H9 (cell line): Measurements from ENCODE around the gene ZHX3. TPM values are rescaled to one million over a fixed set of nuclear protein-coding genes. Genes with fewer than 3 reads are reported as not detected.

ENCODE experiments used
- DNase-seq: peaks from one replicate; pipeline ENCODE4 v3.0.0-alpha.2; 2017
- H2AFZ ChIP-seq: one replicate; pipeline ENCODE4 v1.6.1; 2013; ENCODE audit warnings: mild to moderate bottlenecking, low read length, control low read depth, moderate library complexity
- H2AK5ac ChIP-seq: 2 replicates; pipeline ENCODE4 v1.6.1; 2013; ENCODE audit warnings: low read length, control low read depth, mixed read lengths; ENCODE audit not compliant: insufficient read length
- H2BK120ac ChIP-seq: one replicate; pipeline ENCODE4 v1.6.1; 2013; ENCODE audit warnings: low read depth, mild to moderate bottlenecking, low read length, control low read depth, inconsistent platforms; ENCODE audit not compliant: poor library complexity, severe bottlenecking
- H2BK12ac ChIP-seq: 2 replicates; pipeline ENCODE4 v1.6.1; 2013; ENCODE audit warnings: low read length, control low read depth, mixed read lengths, low read depth; ENCODE audit not compliant: insufficient read length
- H2BK15ac ChIP-seq: 2 replicates; pipeline ENCODE4 v1.6.1; 2013; ENCODE audit warnings: low read depth, low read length, control low read depth
- H2BK20ac ChIP-seq: one replicate; pipeline ENCODE4 v1.6.1; 2013; ENCODE audit warnings: low read depth, mild to moderate bottlenecking, low read length, control low read depth, inconsistent platforms; ENCODE audit not compliant: poor library complexity, severe bottlenecking
- H2BK5ac ChIP-seq: 2 replicates; pipeline ENCODE4 v1.6.1; 2013; ENCODE audit warnings: low read length, control low read depth, mixed read lengths; ENCODE audit not compliant: insufficient read length
- H3K14ac ChIP-seq: 2 replicates; pipeline ENCODE4 v1.6.1; 2013; ENCODE audit warnings: low read length, control low read depth; ENCODE audit not compliant: insufficient read depth
- H3K18ac ChIP-seq: 2 replicates; pipeline ENCODE4 v1.6.1; 2013; ENCODE audit warnings: low read depth, mild to moderate bottlenecking, mixed read lengths, low read length, control low read depth; ENCODE audit not compliant: insufficient read length
- H3K23ac ChIP-seq: 2 replicates; pipeline ENCODE4 v1.6.1; 2013; ENCODE audit warnings: low read length, control low read depth, mixed read lengths, low read depth; ENCODE audit not compliant: insufficient read length
- H3K23me2 ChIP-seq: 2 replicates; pipeline ENCODE4 v1.6.1; 2013; ENCODE audit warnings: low read depth, mild to moderate bottlenecking, mixed read lengths, low read length, control low read depth; ENCODE audit not compliant: insufficient read length, poor library complexity, severe bottlenecking
- H3K27ac ChIP-seq: 2 replicates; pipeline ENCODE4 v1.5.1; 2013; ENCODE audit warnings: low read length, control low read depth, mixed read lengths, low read depth; ENCODE audit not compliant: insufficient read length
- H3K27me3 ChIP-seq: 2 replicates; pipeline ENCODE4 v1.6.1; 2013; ENCODE audit warnings: low read length, control low read depth, inconsistent platforms; ENCODE audit not compliant: insufficient read depth
- H3K4ac ChIP-seq: 2 replicates; pipeline ENCODE4 v1.6.1; 2013; ENCODE audit warnings: low read depth, mild to moderate bottlenecking, control low read depth, inconsistent platforms, low read length, moderate library complexity
- H3K4me1 ChIP-seq: 2 replicates; pipeline ENCODE4 v1.6.1; 2013; ENCODE audit warnings: low read length, control low read depth, inconsistent platforms; ENCODE audit not compliant: insufficient read depth
- H3K4me2 ChIP-seq: 2 replicates; pipeline ENCODE4 v1.6.1; 2013; ENCODE audit warnings: low read length, control low read depth, mixed read lengths; ENCODE audit not compliant: insufficient read length, insufficient read depth
- H3K56ac ChIP-seq: 2 replicates; pipeline ENCODE4 v1.6.1; 2013; ENCODE audit warnings: low read depth, mild to moderate bottlenecking, mixed read lengths, low read length, control low read depth; ENCODE audit not compliant: insufficient read length
- H3K79me1 ChIP-seq: 2 replicates; pipeline ENCODE4 v1.6.1; 2013; ENCODE audit warnings: low read depth, mild to moderate bottlenecking, moderate library complexity, low read length, control low read depth, inconsistent platforms; ENCODE audit not compliant: insufficient read depth, poor library complexity, severe bottlenecking
- H3K79me2 ChIP-seq: 2 replicates; pipeline ENCODE4 v1.6.1; 2013; ENCODE audit warnings: low read length, control low read depth, inconsistent platforms; ENCODE audit not compliant: insufficient read depth
- H3K9ac ChIP-seq: 2 replicates; pipeline ENCODE4 v1.6.1; 2013; ENCODE audit warnings: low read length, control low read depth, mixed read lengths; ENCODE audit not compliant: insufficient read length; ENCODE audit errors: extremely low read depth
- H3K9me3 ChIP-seq: one replicate; pipeline ENCODE4 v1.6.1; 2013; ENCODE audit warnings: low read depth, low read length, inconsistent platforms; ENCODE audit not compliant: control insufficient read depth
- H3T11ph ChIP-seq: one replicate; pipeline ENCODE4 v1.6.1; 2013; ENCODE audit warnings: mild to moderate bottlenecking, low read length, control low read depth, inconsistent platforms
- H4K20me1 ChIP-seq: one replicate; pipeline ENCODE4 v1.6.1; 2013; ENCODE audit not compliant: control insufficient read depth, insufficient read length, insufficient read depth
- H4K5ac ChIP-seq: 2 replicates; pipeline ENCODE4 v1.6.1; 2013; ENCODE audit warnings: low read depth, mild to moderate bottlenecking, mixed read lengths, low read length, control low read depth; ENCODE audit not compliant: insufficient read length
- H4K8ac ChIP-seq: replicated peaks from 2 replicates; pipeline ENCODE4 v1.6.1; 2013; ENCODE audit warnings: low read length, control low read depth, mixed read lengths, low read depth; ENCODE audit not compliant: insufficient read length
- H4K91ac ChIP-seq: 2 replicates; pipeline ENCODE4 v1.6.1; 2013; ENCODE audit warnings: low read depth, mild to moderate bottlenecking, moderate library complexity, mixed read lengths, low read length, control low read depth; ENCODE audit not compliant: insufficient read length
- H3K27ac Mint-ChIP-seq, 3 experiments: 2 replicates in 2 of 3; 3 replicates in 1 of 3; pipeline ENCODE4 v1.8.0; 2020 to 2021; ENCODE audit warnings: mixed read lengths in 3 of 3, mild to moderate bottlenecking in 1 of 3, moderate library complexity in 1 of 3
- H3K27me3 Mint-ChIP-seq: 2 replicates; pipeline ENCODE4 v1.8.0; 2021; ENCODE audit warnings: low read depth, mild to moderate bottlenecking, moderate library complexity, mixed read lengths
- H3K36me3 Mint-ChIP-seq, 3 experiments: 2 replicates in 2 of 3; 3 replicates in 1 of 3; pipeline ENCODE4 v1.8.0; 2020 to 2021; ENCODE audit warnings: low read depth in 3 of 3, mixed read lengths in 3 of 3; ENCODE audit not compliant: insufficient read depth in 1 of 3
- H3K4me1 Mint-ChIP-seq, 2 experiments: 2 replicates each; pipeline ENCODE4 v1.8.0; 2020; ENCODE audit warnings: mixed read lengths in 2 of 2
- H3K4me3 Mint-ChIP-seq, 2 experiments: 2 replicates in 1 of 2; 3 replicates in 1 of 2; pipeline ENCODE4 v1.8.0; 2020 to 2021; ENCODE audit warnings: mild to moderate bottlenecking in 2 of 2, mixed read lengths in 2 of 2, moderate library complexity in 1 of 2
- H3K9me3 Mint-ChIP-seq, 2 experiments: 2 replicates in 1 of 2; 3 replicates in 1 of 2; pipeline ENCODE4 v1.8.0; 2020; ENCODE audit warnings: mild to moderate bottlenecking in 2 of 2, mixed read lengths in 2 of 2, moderate library complexity in 1 of 2
- CTCF ChIP-seq: fragments of 200-600 bp; sonication (generic); conservative IDR thresholded peaks from 3 replicates; pipeline ENCODE4 v1.8.0; 2021; ENCODE audit warnings: antibody characterized with exemption, mild to moderate bottlenecking
- WGBS: extraction: QIAGEN DNeasy Blood & Tissue Kit; methylation state at CpG from one replicate; pipeline ENCODE4 v1.1.7; 2013; ENCODE audit warnings: missing lambda C conversion rate, low lambda C conversion rate, mixed read lengths; ENCODE audit not compliant: insufficient read length; ENCODE audit errors: extremely low coverage; 5-methylcytosine and 5-hydroxymethylcytosine counted together
- total RNA-seq: library from RNA; stranded (reverse); gene quantifications from 2 replicates; pipeline ENCODE4 v1.2.1, GENCODE V29; 2021

Gene ZHX3
- total RNA-seq, 1 experiment from 2014 or later, result 4.4 TPM

- TF ChIP-seq CTCF, result peak; percentile 100
- no peak overlapping the region for H2AFZ ChIP-seq
- no peak overlapping the region for H2AK5ac ChIP-seq
- no peak overlapping the region for H2BK12ac ChIP-seq
- WGBS, result no CpG with 5 or more reads among the region's 25 CpGs
- no peak overlapping the region for H4K5ac ChIP-seq
- DNase-seq, result peak; percentile 97
- no peaks in the 10 kb centered on the region for H3K79me1 ChIP-seq
- no peak overlapping the region for H4K91ac ChIP-seq
- no peak overlapping the region for H3K23ac ChIP-seq
- no peak overlapping the region for H2BK20ac ChIP-seq
- H3K4me1 ChIP-seq, result peaks cover 3% of the 10 kb centered on the region; the same call in 1 of the 2 replicates
- no peak overlapping the region for H3K9ac ChIP-seq
- no peaks in the 10 kb centered on the region for H4K20me1 ChIP-seq
- Mint-ChIP-seq H3K36me3 (no peaks in the 10 kb centered on the region), H3K9me3 (no peaks in the 10 kb centered on the region), H3K27ac (peak overlapping the region in 2 of 3 experiments; percentile 24 to 73; a peak in 2 of 7 replicates), H3K27me3 (peaks cover 20% of the 10 kb centered on the region), H3K4me3 (peak overlapping the region; percentile 65 to 82), H3K4me1 (peaks cover 9 to 20% of the 10 kb centered on the region in 2 experiments)
- H2BK5ac ChIP-seq, result no peak overlapping the region
- no peak overlapping the region for H2BK120ac ChIP-seq
- H3K4ac ChIP-seq, result no peak overlapping the region
- no peak overlapping the region for H3K27ac ChIP-seq
- no peak overlapping the region for H3K56ac ChIP-seq
- H4K8ac ChIP-seq, result no peak overlapping the region
- H3K9me3 ChIP-seq, result no peaks in the 10 kb centered on the region
- H3K27me3 ChIP-seq, result no peaks in the 10 kb centered on the region
- no peak overlapping the region for H3K14ac ChIP-seq
- H3K18ac ChIP-seq, result no peak overlapping the region
- no peaks in the 10 kb centered on the region for H3K79me2 ChIP-seq
- H3K4me2 ChIP-seq, result peak overlapping the region; percentile 46
- H3K23me2 ChIP-seq, result peaks cover 4% of the 10 kb centered on the region
- no peak overlapping the region for H2BK15ac ChIP-seq
- no peak overlapping the region for H3T11ph ChIP-seq
Observed at GRCh38 chr20:41339957-41340326, 22.4 kb upstream of the ZHX3 start.
